ENCODE results near the gene NTMT1.
A peak's percentile ranks its signal among the peaks of the same experiment; 100 is the strongest.
"Not testable (repeated sequence)": the region's sequence is repeated elsewhere in the genome, so short reads cannot be mapped to it uniquely, and the experiment has no call there.

The NTMT1 gene

DNA sequence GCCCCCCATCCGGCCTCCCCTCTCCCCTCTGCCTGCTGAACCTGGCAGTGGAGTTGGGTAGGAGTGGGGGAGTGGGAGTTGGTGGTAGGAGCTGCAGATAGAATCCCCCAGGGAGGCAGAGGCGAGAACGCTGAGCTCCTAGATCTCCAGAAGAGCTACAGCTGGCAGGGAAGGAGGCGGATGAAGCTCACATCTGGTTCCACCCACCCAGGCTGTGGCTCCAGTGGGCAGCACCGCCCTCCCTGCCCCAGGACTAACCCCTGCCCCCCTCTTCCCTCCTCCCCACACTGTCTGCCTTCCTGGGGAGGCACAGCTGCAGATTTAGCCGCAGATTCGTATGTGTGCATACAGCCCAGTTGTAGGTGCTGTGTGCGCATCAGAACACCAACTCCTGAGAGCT lies 39.3 kb upstream of the NTMT1 start:
- no peak overlapping the region for H3K27ac ChIP-seq (ENCODE audit: low read length)
- H3K27me3 ChIP-seq (ENCODE audit: control insufficient read depth, insufficient read depth, low read length), result peaks cover 16% of the 10 kb centered on the region
- H3K9me3 ChIP-seq (ENCODE audit: control insufficient read depth, low read depth, low read length), result no peaks in the 10 kb centered on the region
- no peak overlapping the region for H3K9ac ChIP-seq (ENCODE audit: low read length)
- H3K4me1 ChIP-seq (ENCODE audit: control insufficient read depth, low read depth, low read length), result peaks cover 5% of the 10 kb centered on the region
- H3K4me3 ChIP-seq (ENCODE audit: low read length), result no peak overlapping the region
- H3K36me3 ChIP-seq (ENCODE audit: control insufficient read depth, low read depth, low read length), result no peaks in the 10 kb centered on the region

DNA sequence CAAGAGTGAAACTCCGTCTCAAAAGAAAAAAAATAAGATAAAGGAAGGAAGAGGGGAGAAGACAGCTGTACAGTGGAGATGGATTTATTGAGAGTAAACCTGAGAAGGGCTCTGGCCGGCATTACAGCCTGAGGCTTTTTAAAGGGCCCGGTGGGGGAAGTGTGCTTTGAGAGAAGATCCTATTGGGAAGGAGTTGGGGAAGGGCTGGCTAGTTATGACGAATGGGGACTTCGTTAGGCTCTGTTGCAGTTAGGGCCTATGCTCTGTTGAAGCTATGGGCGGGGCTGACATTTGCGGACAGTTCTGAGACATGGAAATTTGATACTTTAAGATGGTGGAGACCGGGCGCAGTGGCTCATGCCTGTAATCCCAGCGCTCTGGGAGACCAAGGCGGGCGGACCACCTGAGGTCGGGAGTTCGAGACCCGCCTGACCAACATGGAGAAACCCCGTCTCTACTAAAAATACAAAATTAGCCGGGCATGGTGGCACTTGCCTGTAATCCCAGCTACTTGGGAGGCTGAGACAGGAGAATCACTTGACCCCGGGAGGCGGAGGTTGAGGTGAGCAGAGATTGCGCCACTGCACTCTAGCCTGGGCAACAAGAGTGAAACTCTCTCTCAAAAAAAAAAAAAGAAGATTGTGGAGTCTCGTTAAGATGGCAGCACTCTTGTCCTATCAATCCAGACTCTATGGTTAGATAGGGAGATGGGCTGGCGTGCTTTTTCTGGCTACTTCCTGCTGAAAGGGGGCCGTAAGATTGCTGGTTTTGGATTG lies 38.3 kb upstream of the NTMT1 start:
- peaks cover 16% of the 10 kb centered on the region for H3K27me3 ChIP-seq (ENCODE audit: control insufficient read depth, insufficient read depth, low read length)
- H3K9ac ChIP-seq (ENCODE audit: low read length), result no peak overlapping the region
- H3K4me3 ChIP-seq (ENCODE audit: low read length), result no peak overlapping the region
- no peaks in the 10 kb centered on the region for H3K9me3 ChIP-seq (ENCODE audit: control insufficient read depth, low read depth, low read length)
- peaks cover 12% of the 10 kb centered on the region for H3K4me1 ChIP-seq (ENCODE audit: control insufficient read depth, low read depth, low read length)
- H3K36me3 ChIP-seq (ENCODE audit: control insufficient read depth, low read depth, low read length), result no peaks in the 10 kb centered on the region
- no peak overlapping the region for H3K27ac ChIP-seq (ENCODE audit: low read length)

DNA sequence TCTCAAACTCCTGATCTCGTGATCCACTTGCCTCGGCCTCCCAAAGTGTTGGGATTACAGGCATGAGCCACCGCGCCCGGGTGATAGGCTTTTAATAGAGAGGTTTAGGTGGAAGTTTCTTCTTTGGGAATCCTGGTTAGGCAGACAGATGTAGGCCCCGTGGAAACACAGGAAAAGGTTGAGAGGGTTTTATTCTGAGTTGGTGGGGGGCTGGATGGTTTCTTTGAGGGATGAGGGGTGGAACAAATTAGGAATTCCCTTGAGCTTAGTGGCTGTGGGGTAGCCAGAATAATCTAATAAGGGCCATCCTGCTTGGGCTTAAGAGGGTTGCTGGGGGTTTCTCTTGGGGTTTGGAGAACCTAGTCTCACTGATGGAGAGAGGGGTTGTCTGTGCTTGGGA lies 35.5 kb upstream of the NTMT1 start:
- no peaks in the 10 kb centered on the region for H3K9me3 ChIP-seq (ENCODE audit: control insufficient read depth, low read depth, low read length)
- H3K9ac ChIP-seq (ENCODE audit: low read length), result no peak overlapping the region
- no peaks in the 10 kb centered on the region for H3K36me3 ChIP-seq (ENCODE audit: control insufficient read depth, low read depth, low read length)
- H3K4me1 ChIP-seq (ENCODE audit: control insufficient read depth, low read depth, low read length), result peaks cover 13% of the 10 kb centered on the region
- no peak overlapping the region for H3K4me3 ChIP-seq (ENCODE audit: low read length)
- H3K27me3 ChIP-seq (ENCODE audit: control insufficient read depth, insufficient read depth, low read length), result peaks cover 42% of the 10 kb centered on the region
- H3K27ac ChIP-seq (ENCODE audit: low read length), result no peak overlapping the region

DNA sequence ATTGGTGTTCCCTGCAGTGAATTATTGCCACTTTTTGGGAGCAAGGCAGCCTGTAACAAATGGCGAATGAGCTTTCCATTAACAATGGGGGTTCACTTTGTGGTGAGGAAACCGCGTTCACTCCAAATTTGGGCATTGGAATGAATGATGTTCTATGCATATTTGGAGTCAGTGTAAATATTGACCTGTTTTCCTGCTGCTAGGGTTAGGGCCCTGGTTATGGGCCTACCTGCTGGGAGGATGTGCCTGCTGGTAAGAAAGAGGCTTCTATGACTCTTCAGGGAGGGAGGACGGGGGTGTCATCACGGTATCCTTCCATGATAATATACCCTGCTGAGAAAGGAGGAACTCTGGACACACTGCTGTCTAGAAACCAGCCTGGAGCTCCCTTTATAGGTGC lies 34.0 kb upstream of the NTMT1 start:
- Histone ChIP-seq H3K27ac (ENCODE audit: low read length) (no peak overlapping the region), H3K9ac (ENCODE audit: low read length) (no peak overlapping the region), H3K9me3 (ENCODE audit: control insufficient read depth, low read depth, low read length) (no peaks in the 10 kb centered on the region), H3K36me3 (ENCODE audit: control insufficient read depth, low read depth, low read length) (no peaks in the 10 kb centered on the region), H3K27me3 (ENCODE audit: control insufficient read depth, insufficient read depth, low read length) (peaks cover 48% of the 10 kb centered on the region), H3K4me3 (ENCODE audit: low read length) (no peak overlapping the region), H3K4me1 (ENCODE audit: control insufficient read depth, low read depth, low read length) (peaks cover 19% of the 10 kb centered on the region)

DNA sequence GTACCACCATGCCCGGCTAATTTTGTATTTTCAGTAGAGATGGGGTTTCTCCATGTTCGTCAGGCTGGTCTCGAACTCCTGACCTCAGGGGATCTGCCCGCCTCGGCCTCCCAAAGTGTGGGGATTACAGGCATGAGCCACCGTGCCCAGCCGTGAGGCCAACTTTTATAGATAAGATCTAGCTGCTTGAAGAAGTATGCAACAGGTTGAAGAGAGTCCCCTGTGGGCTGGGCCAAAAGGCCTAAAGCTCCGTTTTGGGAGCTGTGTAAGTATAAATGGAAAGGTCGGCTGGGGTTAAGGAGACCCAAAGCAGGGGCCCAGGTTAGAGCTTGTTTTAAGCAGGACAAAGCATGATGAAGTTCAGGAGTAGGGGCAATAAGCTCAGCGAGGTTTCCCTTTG lies 33.2 kb upstream of the NTMT1 start:
- H3K36me3 ChIP-seq (ENCODE audit: control insufficient read depth, low read depth, low read length); H3K27ac ChIP-seq (ENCODE audit: low read length); H3K4me3 ChIP-seq (ENCODE audit: low read length); H3K9me3 ChIP-seq (ENCODE audit: control insufficient read depth, low read depth, low read length); H3K9ac ChIP-seq (ENCODE audit: low read length): not testable (repeated sequence)
- Histone ChIP-seq H3K4me1 (ENCODE audit: control insufficient read depth, low read depth, low read length) (peaks cover 19% of the 10 kb centered on the region), H3K27me3 (ENCODE audit: control insufficient read depth, insufficient read depth, low read length) (peaks cover 50% of the 10 kb centered on the region)

DNA sequence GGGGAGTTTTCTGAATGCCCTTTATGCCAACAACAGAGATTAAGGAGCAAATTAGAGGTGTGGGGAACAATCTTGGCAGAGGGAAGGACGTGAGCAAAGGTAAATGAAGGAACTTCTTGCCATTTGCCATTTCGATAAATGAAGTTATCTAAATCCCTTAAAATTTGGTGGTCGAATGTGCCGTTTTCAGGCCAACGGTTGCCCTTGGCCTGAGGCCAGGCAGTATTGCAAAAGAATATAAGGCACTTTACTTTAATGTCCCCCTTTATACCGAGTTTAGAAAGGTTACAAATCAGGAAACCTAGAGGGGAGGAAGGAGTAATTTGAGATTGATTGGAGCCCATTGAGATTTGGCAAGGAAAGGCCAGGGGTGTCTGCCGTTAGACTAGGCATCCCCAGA lies 31.3 kb upstream of the NTMT1 start:
- Histone ChIP-seq H3K9ac (ENCODE audit: low read length) (no peak overlapping the region), H3K9me3 (ENCODE audit: control insufficient read depth, low read depth, low read length) (no peaks in the 10 kb centered on the region), H3K27ac (ENCODE audit: low read length) (no peak overlapping the region), H3K27me3 (ENCODE audit: control insufficient read depth, insufficient read depth, low read length) (peaks cover 60% of the 10 kb centered on the region), H3K4me3 (ENCODE audit: low read length) (no peak overlapping the region), H3K36me3 (ENCODE audit: control insufficient read depth, low read depth, low read length) (no peaks in the 10 kb centered on the region), H3K4me1 (ENCODE audit: control insufficient read depth, low read depth, low read length) (peaks cover 28% of the 10 kb centered on the region)

DNA sequence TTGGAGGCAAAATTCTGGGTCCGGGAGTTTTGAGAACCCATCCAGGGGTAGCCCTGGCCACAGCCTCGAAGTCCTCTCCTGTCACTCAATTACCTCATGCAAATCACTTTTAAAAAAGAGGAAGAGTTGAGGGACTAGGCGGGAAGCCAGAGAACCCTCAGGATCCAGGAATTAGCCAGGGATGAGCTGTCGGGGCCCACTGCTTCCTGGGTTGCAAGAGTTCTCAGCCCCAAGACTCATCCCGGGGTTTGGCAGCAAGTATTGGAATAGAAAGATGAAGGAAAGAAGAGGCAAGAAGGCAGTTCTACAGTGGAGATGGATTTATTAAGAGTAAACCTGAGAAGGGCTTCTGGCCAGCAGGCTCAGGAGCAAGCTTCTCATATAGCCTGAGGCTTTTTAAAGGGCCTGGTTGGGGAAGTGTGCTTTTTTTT lies 30.6 kb upstream of the NTMT1 start:
- peaks cover 57% of the 10 kb centered on the region for H3K27me3 ChIP-seq (ENCODE audit: control insufficient read depth, insufficient read depth, low read length)
- H3K9me3 ChIP-seq (ENCODE audit: control insufficient read depth, low read depth, low read length), result no peaks in the 10 kb centered on the region
- H3K4me1 ChIP-seq (ENCODE audit: control insufficient read depth, low read depth, low read length), result peaks cover 28% of the 10 kb centered on the region
- H3K9ac ChIP-seq (ENCODE audit: low read length), result no peak overlapping the region
- no peak overlapping the region for H3K27ac ChIP-seq (ENCODE audit: low read length)
- H3K36me3 ChIP-seq (ENCODE audit: control insufficient read depth, low read depth, low read length), result no peaks in the 10 kb centered on the region
- H3K4me3 ChIP-seq (ENCODE audit: low read length), result no peak overlapping the region

DNA sequence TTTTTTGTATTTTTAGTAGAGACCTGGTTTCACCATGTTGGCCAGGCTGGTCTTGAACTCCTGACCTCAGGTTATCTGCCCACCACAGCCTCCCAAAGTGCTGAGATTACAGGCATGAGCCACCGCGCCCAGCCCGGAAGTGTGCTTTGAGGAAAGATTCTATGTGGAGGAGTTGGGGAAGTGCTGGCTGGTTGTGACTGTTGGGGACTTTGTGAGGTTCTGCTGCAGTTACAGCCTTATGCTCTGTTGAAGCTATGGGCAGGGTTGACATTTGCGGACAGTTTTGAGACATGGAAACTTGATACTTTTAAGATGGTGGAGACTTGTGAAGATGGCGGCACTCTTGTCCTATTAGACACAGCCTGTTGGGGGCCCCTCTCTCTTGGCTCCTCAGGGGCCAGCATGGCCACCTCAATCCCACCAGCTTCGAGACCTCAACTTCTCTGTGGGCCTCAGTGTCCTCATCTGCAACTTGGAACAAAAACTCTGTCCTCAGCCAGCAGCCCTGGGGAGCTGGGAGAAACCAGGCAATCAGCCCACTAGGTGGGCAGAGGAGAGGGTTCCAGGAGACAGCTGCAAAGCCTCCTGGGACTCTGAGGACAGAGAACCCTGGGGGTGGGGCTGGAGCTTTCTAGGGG lies 29.9 kb upstream of the NTMT1 start:
- Histone ChIP-seq H3K4me3 (ENCODE audit: low read length) (peak overlapping the region; percentile 47), H3K36me3 (ENCODE audit: control insufficient read depth, low read depth, low read length) (no peaks in the 10 kb centered on the region), H3K27ac (ENCODE audit: low read length) (no peak overlapping the region), H3K27me3 (ENCODE audit: control insufficient read depth, insufficient read depth, low read length) (peaks cover 50% of the 10 kb centered on the region), H3K9me3 (ENCODE audit: control insufficient read depth, low read depth, low read length) (no peaks in the 10 kb centered on the region), H3K4me1 (ENCODE audit: control insufficient read depth, low read depth, low read length) (peaks cover 28% of the 10 kb centered on the region), H3K9ac (ENCODE audit: low read length) (no peak overlapping the region)

DNA sequence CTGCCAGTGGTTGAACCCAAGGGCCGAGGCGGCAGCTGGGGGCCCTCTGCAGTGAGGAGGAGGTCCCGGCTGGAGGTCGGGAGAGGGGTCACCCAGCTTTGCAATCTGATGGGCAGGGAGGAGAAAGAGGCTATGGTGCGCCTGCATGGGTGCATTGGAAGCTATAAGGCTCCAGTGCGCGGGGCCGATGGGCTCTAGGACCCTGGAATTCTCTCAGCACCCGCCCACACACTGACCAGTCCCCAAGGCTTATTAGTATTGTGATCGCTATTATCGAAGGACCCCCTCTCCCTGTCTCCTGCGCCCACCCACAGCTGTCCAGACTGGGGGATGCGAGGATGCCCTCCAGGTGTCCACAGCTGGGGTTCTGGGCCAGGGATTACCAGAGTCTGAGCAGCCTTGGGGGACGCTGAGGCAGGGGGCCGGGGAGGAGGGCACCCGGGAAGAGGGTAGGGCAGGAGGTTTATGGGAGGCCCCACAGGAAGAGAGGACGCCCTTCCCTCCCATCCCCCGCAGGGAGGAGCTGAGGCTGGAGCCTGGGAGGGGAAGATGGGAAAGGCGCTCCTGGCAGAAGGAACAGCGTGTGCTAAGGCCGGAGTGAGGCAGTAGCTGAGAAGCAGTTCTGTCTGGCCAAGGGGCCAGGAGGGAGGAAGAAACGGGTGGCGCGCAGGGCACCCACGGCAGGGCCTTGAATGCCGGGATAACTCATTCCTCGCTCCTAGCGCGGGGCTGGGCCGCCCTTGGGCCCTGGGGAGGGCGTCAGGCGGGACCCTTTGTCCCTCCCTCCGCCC lies 29.2 kb upstream of the NTMT1 start:
- Histone ChIP-seq H3K36me3 (ENCODE audit: control insufficient read depth, low read depth, low read length) (no peaks in the 10 kb centered on the region), H3K27me3 (ENCODE audit: control insufficient read depth, insufficient read depth, low read length) (peaks cover 49% of the 10 kb centered on the region), H3K27ac (ENCODE audit: low read length) (no peak overlapping the region), H3K9me3 (ENCODE audit: control insufficient read depth, low read depth, low read length) (no peaks in the 10 kb centered on the region), H3K4me1 (ENCODE audit: control insufficient read depth, low read depth, low read length) (peaks cover 29% of the 10 kb centered on the region), H3K9ac (ENCODE audit: low read length) (no peak overlapping the region), H3K4me3 (ENCODE audit: low read length) (peak overlapping the region; percentile 47)

DNA sequence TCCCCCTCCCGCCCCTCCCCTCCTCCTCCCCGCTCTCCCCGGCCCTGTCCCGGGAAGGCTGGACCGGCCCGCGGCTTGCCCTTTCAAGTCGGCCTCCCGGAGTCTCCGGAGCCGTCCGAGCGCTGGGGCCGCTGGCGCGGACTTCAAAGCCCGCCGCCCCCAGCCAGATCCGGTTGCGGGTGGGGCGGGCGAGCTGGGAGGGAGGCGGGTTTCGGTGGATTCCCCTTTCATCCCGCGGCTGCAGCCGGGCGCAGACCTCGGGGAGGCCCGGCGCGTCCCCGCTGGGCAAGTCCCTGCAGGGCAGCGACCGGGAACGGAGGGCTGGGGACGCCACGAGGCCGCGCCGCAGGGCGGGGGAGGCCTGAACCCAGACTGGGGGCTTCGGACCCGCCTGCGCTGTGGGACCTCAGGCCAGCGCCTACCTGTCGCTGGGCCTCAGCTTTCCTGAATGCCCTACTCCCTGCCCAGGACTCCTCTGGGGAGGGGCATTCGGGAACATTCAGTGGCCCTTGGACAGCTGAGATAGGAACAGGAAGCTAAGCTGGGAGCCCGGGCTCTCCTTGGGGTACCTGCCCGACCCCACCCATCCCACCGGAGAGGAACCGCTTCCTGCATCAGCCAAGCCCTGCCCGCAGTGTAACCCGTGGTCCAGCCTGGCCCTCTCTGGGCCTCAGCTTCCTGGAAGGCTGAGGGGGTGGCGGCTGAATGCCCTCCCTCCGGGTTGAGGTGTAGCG lies 28.4 kb upstream of the NTMT1 start:
- H3K27ac ChIP-seq (ENCODE audit: low read length), result no peak overlapping the region
- no peaks in the 10 kb centered on the region for H3K9me3 ChIP-seq (ENCODE audit: control insufficient read depth, low read depth, low read length)
- peak overlapping the region; percentile 53 for H3K4me3 ChIP-seq (ENCODE audit: low read length)
- H3K36me3 ChIP-seq (ENCODE audit: control insufficient read depth, low read depth, low read length), result no peaks in the 10 kb centered on the region
- peaks cover 24% of the 10 kb centered on the region for H3K4me1 ChIP-seq (ENCODE audit: control insufficient read depth, low read depth, low read length)
- no peak overlapping the region for H3K9ac ChIP-seq (ENCODE audit: low read length)
- peaks cover 49% of the 10 kb centered on the region for H3K27me3 ChIP-seq (ENCODE audit: control insufficient read depth, insufficient read depth, low read length)

DNA sequence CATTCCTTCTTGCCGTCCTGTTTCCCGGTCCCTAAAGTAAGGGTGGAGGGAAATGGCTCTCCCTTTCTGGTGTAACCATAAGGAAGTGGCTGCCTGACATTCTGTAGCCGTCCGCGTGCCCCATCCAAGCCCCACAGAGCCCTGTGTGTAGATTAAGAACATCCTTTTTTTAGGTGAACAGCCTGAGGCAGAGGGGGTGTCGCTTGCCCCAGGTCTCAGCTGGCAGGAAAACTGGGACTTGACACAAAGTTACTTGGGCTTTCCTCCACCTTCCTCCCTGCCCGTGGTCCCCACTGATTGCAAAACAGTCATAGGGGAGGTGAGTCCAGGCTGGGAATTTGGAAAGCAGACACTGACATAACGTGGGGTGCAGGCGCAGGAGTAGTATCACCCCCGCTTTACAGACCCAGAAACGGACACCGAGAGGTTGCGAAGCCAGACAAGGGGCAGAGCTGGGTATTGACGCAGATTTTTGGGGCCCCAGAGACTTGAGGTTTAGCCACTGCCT lies 27.8 kb upstream of the NTMT1 start:
- peak overlapping the region; percentile 53 for H3K4me3 ChIP-seq (ENCODE audit: low read length)

More for the DNA sequence above, 27.8 kb upstream of the NTMT1 start:
- no peak overlapping the region for H3K27ac ChIP-seq (ENCODE audit: low read length)
- no peak overlapping the region for H3K9ac ChIP-seq (ENCODE audit: low read length)
- H3K4me1 ChIP-seq (ENCODE audit: control insufficient read depth, low read depth, low read length), result peaks cover 24% of the 10 kb centered on the region
- peaks cover 44% of the 10 kb centered on the region for H3K27me3 ChIP-seq (ENCODE audit: control insufficient read depth, insufficient read depth, low read length)
- H3K36me3 ChIP-seq (ENCODE audit: control insufficient read depth, low read depth, low read length), result no peaks in the 10 kb centered on the region
- H3K9me3 ChIP-seq (ENCODE audit: control insufficient read depth, low read depth, low read length), result no peaks in the 10 kb centered on the region
